ENCODE results near the gene WDR4. TPM values are rescaled to one million over a fixed set of nuclear protein-coding genes. Genes with fewer than 3 reads are reported as not detected.
"Not testable (repeated sequence)": the region's sequence is repeated elsewhere in the genome, so short reads cannot be mapped to it uniquely, and the experiment has no call there.

The WDR4 gene
- total and polyA plus RNA-seq, 8 donors = 5.2 to 17.8 (median 8.8) TPM

DNA sequence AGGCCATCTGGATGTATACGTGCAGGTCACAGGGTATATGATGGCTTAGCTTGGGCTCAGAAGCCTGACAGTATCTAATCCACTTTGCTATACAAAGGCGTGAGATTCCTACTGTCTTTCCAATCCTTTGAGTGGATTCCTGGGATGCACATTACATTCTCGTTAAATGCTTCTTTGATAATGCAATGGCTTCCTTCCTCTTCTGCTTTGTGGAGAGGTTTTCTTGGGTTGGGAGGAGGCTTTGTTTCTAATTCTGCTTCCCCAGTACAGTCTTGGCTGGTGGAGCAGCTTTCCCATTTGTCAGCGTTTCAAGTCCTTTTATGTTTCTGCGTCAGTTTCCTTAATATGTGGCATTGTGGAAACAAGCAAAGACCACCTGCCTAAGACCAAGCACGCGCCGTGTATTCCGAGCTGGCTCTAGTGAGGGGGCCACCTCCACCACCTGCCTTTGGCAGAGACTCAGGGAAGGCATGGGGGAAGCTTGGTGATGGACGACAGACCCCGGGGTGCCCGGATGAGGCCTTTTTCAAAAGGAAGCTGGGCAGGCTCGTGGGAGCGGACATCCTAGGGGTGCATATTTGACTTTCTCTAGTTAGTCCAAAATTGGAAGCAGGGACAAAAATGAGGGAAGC lies 72.7 kb downstream of the WDR4 start:
- WGBS, 2 donors = 79 to 89% methylated on average over 14 of the region's 14 CpGs
- no peaks in the 10 kb centered on the region for H3K27me3 ChIP-seq
- no peak for TF ChIP-seq CTCF (IDR thresholded peaks at IDR 0.05)
- H3K4me3 ChIP-seq = no peak overlapping the region
- intact Hi-C loops (cut with DNase I) = no loop called here
- no peaks in the 10 kb centered on the region for H3K9me3 ChIP-seq
- ATAC-seq = no peak
- no peak for FAIRE-seq
- no peak overlapping the region for H3K27ac ChIP-seq
- no peaks in the 10 kb centered on the region for H3K4me1 ChIP-seq
- DNase-seq = no peak
- H3K36me3 ChIP-seq = no peaks in the 10 kb centered on the region

- H3K36me3 ChIP-seq; H3K27me3 ChIP-seq; FAIRE-seq; intact Hi-C loops (cut with DNase I); H3K4me1 ChIP-seq; H3K27ac ChIP-seq; H3K4me3 ChIP-seq; H3K9me3 ChIP-seq; DNase-seq; ATAC-seq: not testable (repeated sequence)
- 76 to 80% methylated on average over 6 of the region's 6 CpGs for WGBS, 2 donors
Measured at GRCh38 chr21:42801616-42802015, 77.7 kb downstream of the WDR4 start.

- Histone ChIP-seq H3K36me3 (no peaks in the 10 kb centered on the region), H3K4me1 (no peaks in the 10 kb centered on the region), H3K9me3 (no peaks in the 10 kb centered on the region), H3K27ac (no peak overlapping the region), H3K4me3 (no peak overlapping the region), H3K27me3 (no peaks in the 10 kb centered on the region)
- ATAC-seq (no peak), FAIRE-seq (no peak), DNase-seq (no peak)
- WGBS, 2 donors = 78 to 88% methylated on average over 5 of the region's 5 CpGs
- TF ChIP-seq CTCF (IDR thresholded peaks at IDR 0.05) = no peak
- intact Hi-C loops (cut with DNase I) = no loop called here
Measured at GRCh38 chr21:42799948-42800347, 79.4 kb downstream of the WDR4 start.

GRCh38 chr21:42799516-42799915 lies 79.8 kb downstream of the WDR4 start:
- Histone ChIP-seq H3K27me3 (no peaks in the 10 kb centered on the region), H3K4me3 (no peak overlapping the region), H3K4me1 (no peaks in the 10 kb centered on the region), H3K27ac (no peak overlapping the region), H3K9me3 (no peaks in the 10 kb centered on the region), H3K36me3 (no peaks in the 10 kb centered on the region)
- no peak for DNase-seq
- WGBS, 2 donors = 67 to 76% methylated on average over 9 of the region's 9 CpGs
- intact Hi-C loops (cut with DNase I) = no loop called here
- FAIRE-seq = no peak
- TF ChIP-seq CTCF (IDR thresholded peaks at IDR 0.05) = no peak
- ATAC-seq = no peak

Other genes starting within 250 kb of the WDR4 start
- gene PDE9A, start 225.9 kb downstream of the WDR4 start, total RNA-seq = 1 to 10 TPM; 1.2 to 6.2 (median 4.3) TPM
- gene PDE9A, start 225.9 kb downstream of the WDR4 start, polyA plus RNA-seq = 10 to 100 TPM in 1 of 2 donors, 1 to 10 TPM in 1; 8.1 to 14.4 TPM
- gene NDUFV3, start 13.8 kb upstream of the WDR4 start, total RNA-seq = 10 to 100 TPM; 16.6 to 30.1 (median 21.9) TPM
- gene NDUFV3, start 13.8 kb upstream of the WDR4 start, polyA plus RNA-seq = 10 to 100 TPM; 18.6 to 23.0 TPM
- under 1 TPM in 4 of 6 donors, not detected in 2; 0.06 to 0.32 (median 0.07) TPM for gene ERVH48-1, start 46.1 kb upstream of the WDR4 start, total RNA-seq
- under 1 TPM; 0.23 to 0.42 TPM for gene ERVH48-1, start 46.1 kb upstream of the WDR4 start, polyA plus RNA-seq
- 10 to 100 TPM in 1 of 6 donors, 1 to 10 TPM in 5; 5.2 to 10.2 (median 6.0) TPM for gene PKNOX1, start 95.0 kb upstream of the WDR4 start, total RNA-seq
- gene PKNOX1, start 95.0 kb upstream of the WDR4 start, polyA plus RNA-seq = 1 to 10 TPM; 6.0 to 8.2 TPM
- 100 to 1,000 TPM in 1 of 6 donors, 10 to 100 TPM in 5; 24.4 to 168 (median 76.0) TPM for gene CBS, start 196.3 kb upstream of the WDR4 start, total RNA-seq
- gene CBS, start 196.3 kb upstream of the WDR4 start, polyA plus RNA-seq = 100 to 1,000 TPM in 1 of 2 donors, 10 to 100 TPM in 1; 95.1 to 111 TPM
- gene U2AF1, start 228.0 kb upstream of the WDR4 start, total RNA-seq = 10 to 100 TPM in 5 of 6 donors, 1 to 10 TPM in 1; 3.9 to 30.5 (median 15.0) TPM
- gene U2AF1, start 228.0 kb upstream of the WDR4 start, polyA plus RNA-seq = 10 to 100 TPM; 27.0 to 27.6 TPM

All from pancreas (tissue), 10 donors.